Activated CD4-positive, alpha-beta T cell treated with anti-CD3 and anti-CD28 coated beads for 24 hours (primary cell): ENCODE measurements around the gene TPCN1.
A peak's percentile ranks its signal among the peaks of the same experiment; 100 is the strongest.
"Not testable (repeated sequence)": the region's sequence is repeated elsewhere in the genome, so short reads cannot be mapped to it uniquely, and the experiment has no call there.

Source experiments
- DNase-seq, 2 donors: peaks; one replicate each; pipeline ENCODE4 v3.0.0-alpha.2; 2020; ENCODE audit warnings: low read depth in 2 of 2

The TPCN1 gene

GRCh38 chr12:113196990-113197389, 24.3 kb upstream of the TPCN1 start:
- peak; percentile 29 to 35 for DNase-seq

- DNase-seq = no peak
Measured at GRCh38 chr12:113197518-113198077, 23.7 kb upstream of the TPCN1 start.

- DNase-seq = no peak
Measured at GRCh38 chr12:113198296-113198695, 23.0 kb upstream of the TPCN1 start.

GRCh38 chr12:113200021-113200797, 21.1 kb upstream of the TPCN1 start:
- DNase-seq = no peak

GRCh38 chr12:113201187-113202177, 19.8 kb upstream of the TPCN1 start:
- no peak for DNase-seq

GRCh38 chr12:113202300-113203075, 18.8 kb upstream of the TPCN1 start:
- DNase-seq = no peak

- DNase-seq = no peak
Measured at GRCh38 chr12:113203852-113204760, 17.2 kb upstream of the TPCN1 start.

GRCh38 chr12:113204804-113205203, 16.5 kb upstream of the TPCN1 start:
- no peak for DNase-seq

- DNase-seq = not testable (repeated sequence)
Measured at GRCh38 chr12:113206802-113207201, 14.5 kb upstream of the TPCN1 start.

GRCh38 chr12:113207613-113208040, 13.6 kb upstream of the TPCN1 start:
- no peak for DNase-seq

- no peak for DNase-seq
Measured at GRCh38 chr12:113208041-113208934, 13.0 kb upstream of the TPCN1 start.

GRCh38 chr12:113211160-113211559, 10.1 kb upstream of the TPCN1 start:
- no peak for DNase-seq

GRCh38 chr12:113214895-113215400, 6.3 kb upstream of the TPCN1 start:
- no peak for DNase-seq

- no peak for DNase-seq
Measured at GRCh38 chr12:113216027-113216426, 5.2 kb upstream of the TPCN1 start.

- no peak for DNase-seq
Measured at GRCh38 chr12:113220593-113221180, 577 bp upstream of the TPCN1 start.

GRCh38 chr12:113221997-113222729, 899 bp downstream of the TPCN1 start:
- DNase-seq = no peak

GRCh38 chr12:113222730-113223531, 1.7 kb downstream of the TPCN1 start:
- DNase-seq = no peak
